ENCODE results near the gene UFSP2.

- TF ChIP-seq POLR2A (IDR thresholded peaks at IDR 0.05; ENCODE audit: low read length) (no peak), GATA1 (IDR thresholded peaks at IDR 0.05; ENCODE audit: low read depth, low read length) (no peak)
These were observed 73.6 kb downstream of the UFSP2 start for GRCh38 chr4:185352202-185352601.

All from erythroblast (primary cell).